GM19239 (cell line): ENCODE measurements around the gene TMEM225.
A peak's percentile ranks its signal among the peaks of the same experiment; 100 is the strongest.
"Not testable (repeated sequence)": the region's sequence is repeated elsewhere in the genome, so short reads cannot be mapped to it uniquely, and the experiment has no call there.

ENCODE experiments used
- DNase-seq: peaks from one replicate; pipeline ENCODE4 v3.0.0; 2011; ENCODE audit warnings: low spot score; ENCODE audit not compliant: insufficient read length
- FAIRE-seq: peaks from 2 replicates; lab custom pipeline; 2011; peaks lifted over from hg19 to GRCh38; lab: Jason Lieb, UNC

TMEM225 gene

GRCh38 chr11:123885570-123885969 lies at the start of gene TMEM225:
Gene TMEM225 (minus strand): TSS chr11:123885670. CDS start chr11:123885425, 245 bp downstream.
- no peak for DNase-seq
- FAIRE-seq = no peak

- FAIRE-seq (no peak), DNase-seq (no peak)
Measured at GRCh38 chr11:123924027-123924426, 38.6 kb upstream of the TMEM225 start.

GRCh38 chr11:123920943-123921342 lies 35.5 kb upstream of the TMEM225 start:
- no peak for DNase-seq
- no peak for FAIRE-seq

GRCh38 chr11:123905826-123906225 lies 20.4 kb upstream of the TMEM225 start:
- FAIRE-seq (no peak), DNase-seq (no peak)

GRCh38 chr11:123904932-123905331 lies 19.5 kb upstream of the TMEM225 start:
- DNase-seq = no peak
- no peak for FAIRE-seq

GRCh38 chr11:123903932-123904331 lies 18.5 kb upstream of the TMEM225 start:
- DNase-seq (no peak), FAIRE-seq (no peak)

GRCh38 chr11:123901867-123902266 lies 16.4 kb upstream of the TMEM225 start, which contains the start of gene OR8D4:
Gene OR8D4 (plus strand): TSS chr11:123902167. CDS start chr11:123906432, 4,265 bp downstream.
- FAIRE-seq (no peak), DNase-seq (no peak)

- FAIRE-seq (no peak), DNase-seq (no peak)
Measured at GRCh38 chr11:123899792-123900191, 14.3 kb upstream of the TMEM225 start.

- FAIRE-seq = no peak
- DNase-seq = no peak
Measured at GRCh38 chr11:123892031-123892430, 6.6 kb upstream of the TMEM225 start.

- FAIRE-seq (no peak), DNase-seq (no peak)
Measured at GRCh38 chr11:123880912-123881311, 4.6 kb downstream of the TMEM225 start.

GRCh38 chr11:123867795-123868194 lies 17.7 kb downstream of the TMEM225 start:
- not testable (repeated sequence) for DNase-seq, FAIRE-seq

GRCh38 chr11:123865293-123865692 lies 20.2 kb downstream of the TMEM225 start:
- FAIRE-seq, DNase-seq: not testable (repeated sequence)

- no peak for DNase-seq
- no peak for FAIRE-seq
Measured at GRCh38 chr11:123859731-123860130, 25.7 kb downstream of the TMEM225 start.

- no peak for DNase-seq
- peak; percentile 40 for FAIRE-seq
Measured at GRCh38 chr11:123856444-123856843, 29.0 kb downstream of the TMEM225 start.

- DNase-seq (no peak), FAIRE-seq (no peak)
Measured at GRCh38 chr11:123853038-123853437, 32.4 kb downstream of the TMEM225 start.

- no peak for DNase-seq
- FAIRE-seq = no peak
Measured at GRCh38 chr11:123852321-123852720, 33.1 kb downstream of the TMEM225 start.

- DNase-seq = no peak
- FAIRE-seq = no peak
Measured at GRCh38 chr11:123851110-123851509, 34.4 kb downstream of the TMEM225 start.

GRCh38 chr11:123841174-123841573 lies 44.3 kb downstream of the TMEM225 start:
- DNase-seq (no peak), FAIRE-seq (no peak)

- no peak for FAIRE-seq
- no peak for DNase-seq
Measured at GRCh38 chr11:123839131-123839530, 46.3 kb downstream of the TMEM225 start.

GRCh38 chr11:123838659-123839058 lies 46.8 kb downstream of the TMEM225 start:
- FAIRE-seq (no peak), DNase-seq (no peak)

- FAIRE-seq = no peak
- no peak for DNase-seq
Measured at GRCh38 chr11:123838199-123838598, 47.3 kb downstream of the TMEM225 start.

GRCh38 chr11:123833095-123833494 lies 52.4 kb downstream of the TMEM225 start:
- FAIRE-seq (no peak), DNase-seq (no peak)
